ENCODE data around the gene IQSEC1.

IQSEC1 gene

DNA sequence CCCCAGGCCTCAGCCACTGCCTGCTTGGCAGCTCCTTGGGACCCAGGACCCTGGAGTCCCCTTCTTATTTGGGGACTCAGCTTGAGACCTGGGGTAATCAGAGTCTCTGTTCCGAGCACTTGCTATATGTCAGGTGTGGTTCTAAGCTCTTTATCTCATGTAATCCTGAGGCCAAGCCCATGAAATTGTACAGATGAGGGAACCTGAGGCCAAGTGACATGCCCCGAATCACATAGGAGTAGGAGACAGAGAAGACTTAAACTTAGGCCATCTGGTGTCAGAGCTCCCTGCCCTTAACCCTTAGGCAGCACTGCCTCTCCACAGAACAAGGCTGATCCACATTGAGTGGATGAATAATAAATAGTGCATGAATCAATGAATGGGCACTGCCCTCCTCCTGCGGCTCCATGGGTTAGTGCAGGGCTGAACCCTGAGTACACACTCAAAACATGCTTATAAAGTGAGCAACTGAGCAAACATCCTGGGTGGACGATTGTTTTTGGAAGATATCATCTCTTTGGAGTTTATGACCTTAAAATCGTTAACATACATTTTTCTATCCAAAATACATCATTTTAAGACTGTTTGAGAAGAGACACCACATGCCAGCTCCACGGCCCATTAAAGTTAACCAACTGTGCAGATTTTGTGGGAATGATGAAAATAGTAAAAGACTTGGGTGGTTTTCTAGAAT is 33.2 kb upstream of the IQSEC1 start:
- TF ChIP-seq, protein P1, sequence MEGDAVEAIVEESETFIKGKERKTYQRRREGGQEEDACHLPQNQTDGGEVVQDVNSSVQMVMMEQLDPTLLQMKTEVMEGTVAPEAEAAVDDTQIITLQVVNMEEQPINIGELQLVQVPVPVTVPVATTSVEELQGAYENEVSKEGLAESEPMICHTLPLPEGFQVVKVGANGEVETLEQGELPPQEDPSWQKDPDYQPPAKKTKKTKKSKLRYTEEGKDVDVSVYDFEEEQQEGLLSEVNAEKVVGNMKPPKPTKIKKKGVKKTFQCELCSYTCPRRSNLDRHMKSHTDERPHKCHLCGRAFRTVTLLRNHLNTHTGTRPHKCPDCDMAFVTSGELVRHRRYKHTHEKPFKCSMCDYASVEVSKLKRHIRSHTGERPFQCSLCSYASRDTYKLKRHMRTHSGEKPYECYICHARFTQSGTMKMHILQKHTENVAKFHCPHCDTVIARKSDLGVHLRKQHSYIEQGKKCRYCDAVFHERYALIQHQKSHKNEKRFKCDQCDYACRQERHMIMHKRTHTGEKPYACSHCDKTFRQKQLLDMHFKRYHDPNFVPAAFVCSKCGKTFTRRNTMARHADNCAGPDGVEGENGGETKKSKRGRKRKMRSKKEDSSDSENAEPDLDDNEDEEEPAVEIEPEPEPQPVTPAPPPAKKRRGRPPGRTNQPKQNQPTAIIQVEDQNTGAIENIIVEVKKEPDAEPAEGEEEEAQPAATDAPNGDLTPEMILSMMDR (IDR thresholded peaks at IDR 0.05; ENCODE audit: low read depth, low read length): no peak
- DNase-seq (ENCODE audit: low read depth in 2 of 2): no peak
- no peak overlapping the region for H3K4me3 ChIP-seq (replicated peaks in 1 of 2; ENCODE audit: low read depth in 2 of 2, low read length in 2 of 2)

DNA sequence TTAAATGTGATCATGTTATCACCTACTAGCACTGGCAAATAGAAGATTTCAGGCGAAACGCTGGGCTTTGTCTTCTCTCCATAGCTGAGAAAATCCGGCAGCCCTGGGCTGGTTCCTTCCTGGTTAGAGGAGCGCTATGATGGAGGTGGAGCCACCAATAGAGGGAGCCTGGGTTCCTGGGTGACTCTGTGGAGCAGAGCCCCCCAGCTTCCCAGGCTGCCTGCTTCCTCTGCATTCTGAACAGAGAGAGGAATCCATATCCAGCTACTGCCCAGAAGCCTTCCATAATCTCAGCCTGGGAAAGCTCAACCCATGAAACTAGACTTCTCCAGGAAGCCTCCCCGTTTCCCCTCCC is 32.6 kb upstream of the IQSEC1 start:
- DNase-seq (ENCODE audit: low read depth in 2 of 2): no peak
- TF ChIP-seq, protein P1 (IDR thresholded peaks at IDR 0.05; ENCODE audit: low read depth, low read length): no peak
- no peak overlapping the region for H3K4me3 ChIP-seq (replicated peaks in 1 of 2; ENCODE audit: low read depth in 2 of 2, low read length in 2 of 2)

DNA sequence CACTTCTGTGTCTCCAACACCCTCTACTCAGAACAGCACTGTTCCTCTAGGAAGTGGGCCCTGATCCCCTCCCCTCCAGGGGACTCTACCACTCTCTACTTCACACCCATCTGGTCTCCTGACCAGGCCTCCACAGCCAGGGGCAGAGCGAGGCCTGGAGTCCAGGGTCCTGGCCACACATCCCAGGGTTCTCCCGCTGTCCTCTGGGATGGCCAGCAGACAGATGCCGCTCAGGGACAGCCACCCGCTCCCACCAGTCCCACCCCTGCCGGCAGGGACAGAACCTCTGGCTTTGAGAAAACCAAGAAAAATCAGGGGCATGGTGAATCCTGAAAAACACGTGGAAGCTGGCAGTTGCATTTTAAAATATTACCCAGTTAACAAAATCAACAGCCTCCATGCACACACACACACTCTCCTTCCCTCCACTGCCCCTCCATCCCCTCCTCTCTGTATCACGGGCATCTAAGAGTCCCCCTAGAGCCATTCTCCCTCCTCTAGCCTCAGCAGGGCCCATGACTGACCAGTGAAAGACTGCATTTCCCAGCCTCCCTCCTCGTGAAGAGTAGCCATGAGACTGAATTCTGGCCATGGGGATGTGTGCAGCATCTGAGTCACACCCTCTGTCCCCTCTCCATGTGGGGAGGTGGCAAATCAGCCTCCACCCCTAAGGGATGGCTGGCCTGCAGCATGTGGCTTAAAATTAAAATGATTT is 32.1 kb upstream of the IQSEC1 start:
- no peak for DNase-seq (ENCODE audit: low read depth in 2 of 2)
- no peak overlapping the region for H3K4me3 ChIP-seq (replicated peaks in 1 of 2; ENCODE audit: low read depth in 2 of 2, low read length in 2 of 2)
- TF ChIP-seq, protein P1 (IDR thresholded peaks at IDR 0.05; ENCODE audit: low read depth, low read length): no peak

DNA sequence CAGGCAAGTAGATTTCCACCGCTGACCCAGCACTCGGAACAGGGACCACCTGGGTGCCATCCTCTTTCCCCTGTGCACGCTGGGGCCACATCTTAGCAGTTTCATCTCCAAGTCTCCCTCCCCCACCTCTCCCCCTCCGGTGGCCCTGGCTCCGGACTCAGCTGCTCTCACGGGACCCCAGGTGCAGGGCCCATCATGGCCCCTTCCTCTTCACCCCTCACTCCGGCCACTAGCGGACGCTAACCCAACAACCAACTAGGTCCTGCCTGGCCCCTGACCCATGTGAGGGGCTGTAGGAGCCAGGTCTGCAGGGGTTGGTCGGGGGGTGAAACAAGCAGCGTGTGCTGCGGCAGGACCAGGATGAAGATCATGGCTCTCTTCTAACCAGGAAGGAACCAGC is 31.3 kb upstream of the IQSEC1 start:
- DNase-seq (ENCODE audit: low read depth in 2 of 2): no peak
- H3K4me3 ChIP-seq (replicated peaks in 1 of 2; ENCODE audit: low read depth in 2 of 2, low read length in 2 of 2): no peak overlapping the region
- TF ChIP-seq, protein P1 (IDR thresholded peaks at IDR 0.05; ENCODE audit: low read depth, low read length): no peak

DNA sequence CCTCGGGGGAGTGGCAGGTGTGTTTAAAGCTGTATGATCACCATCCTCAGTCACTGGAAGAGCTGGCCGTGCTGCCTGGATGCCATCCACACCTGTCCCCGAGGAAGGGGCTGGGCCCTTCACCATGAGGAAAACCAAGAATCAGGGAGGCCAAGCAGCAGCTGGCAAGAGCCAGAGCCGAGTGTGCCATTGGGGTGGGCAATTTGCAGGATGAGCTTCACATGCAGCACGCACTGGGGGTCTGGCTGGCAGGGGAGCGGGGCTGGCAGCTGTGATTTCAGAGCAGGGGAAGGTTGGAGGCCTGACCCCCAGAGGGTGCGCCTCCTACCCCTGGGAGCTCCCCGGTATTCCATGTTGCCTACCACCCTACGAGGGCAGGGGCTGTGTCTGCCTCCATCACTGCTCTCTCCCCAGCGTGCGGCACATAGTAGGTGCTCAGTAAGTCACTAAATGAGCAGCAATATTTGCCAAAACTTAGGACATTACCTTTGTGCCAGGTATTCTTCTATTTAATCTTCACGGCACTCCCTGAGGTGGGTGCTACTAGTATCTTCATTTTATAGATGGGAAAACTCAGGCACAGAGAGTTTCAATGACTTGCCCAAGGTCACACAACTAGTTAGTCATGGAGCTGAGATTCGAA is 30.3 kb upstream of the IQSEC1 start:
- TF ChIP-seq, protein P1 (IDR thresholded peaks at IDR 0.05; ENCODE audit: low read depth, low read length): no peak
- DNase-seq (ENCODE audit: low read depth in 2 of 2): no peak
- H3K4me3 ChIP-seq (replicated peaks in 1 of 2; ENCODE audit: low read depth in 2 of 2, low read length in 2 of 2): no peak overlapping the region

DNA sequence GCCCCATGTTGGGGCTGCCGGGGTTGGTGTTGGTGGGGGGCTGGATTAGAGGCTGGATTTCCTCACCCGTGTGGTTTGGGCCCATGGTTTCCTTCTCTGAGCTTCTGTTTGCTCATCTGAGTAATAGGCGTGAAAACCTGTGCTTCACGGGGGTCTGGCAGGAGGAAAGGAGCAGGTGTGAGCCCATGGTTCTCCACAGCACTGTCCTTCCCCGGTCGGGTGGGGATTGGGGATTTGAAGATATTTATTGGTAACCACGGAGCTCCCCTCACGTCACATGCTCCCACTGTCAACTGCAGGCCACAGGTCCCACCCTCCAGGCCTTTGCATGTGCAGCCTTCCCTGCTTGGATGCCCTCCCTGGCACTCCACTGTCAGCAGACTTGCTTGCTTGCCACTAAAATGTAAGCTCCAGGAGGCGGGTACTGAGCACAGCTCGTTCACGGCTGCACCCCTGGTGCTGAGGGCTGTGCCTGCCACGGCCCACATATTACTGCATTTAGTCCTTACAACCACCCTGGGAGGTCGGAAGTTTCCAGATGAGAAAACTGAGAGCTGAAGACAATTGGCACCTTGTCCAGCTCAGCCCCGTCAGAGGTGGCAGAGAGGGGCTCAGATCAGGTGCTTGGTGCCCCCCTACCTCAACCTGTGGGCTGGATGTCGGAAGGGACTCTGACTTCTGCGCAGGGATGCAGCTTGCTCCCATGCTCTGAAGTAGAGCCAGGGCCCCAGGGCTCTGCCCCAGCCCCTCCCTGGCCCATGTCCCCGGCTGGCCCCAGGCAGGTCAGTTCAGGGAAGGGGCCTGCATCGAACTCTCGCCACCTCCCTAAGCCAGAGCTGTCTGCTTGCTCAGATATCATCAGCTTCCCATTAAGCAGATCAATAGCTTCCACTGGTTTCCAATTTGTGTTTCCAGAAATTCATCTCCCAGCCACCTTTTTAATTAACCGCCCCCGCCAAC is 29.4 kb upstream of the IQSEC1 start:
- TF ChIP-seq, protein P1 (IDR thresholded peaks at IDR 0.05; ENCODE audit: low read depth, low read length): no peak

More for the DNA sequence above, 29.4 kb upstream of the IQSEC1 start:
- H3K4me3 ChIP-seq (replicated peaks in 1 of 2; ENCODE audit: low read depth in 2 of 2, low read length in 2 of 2): no peak overlapping the region
- DNase-seq (ENCODE audit: low read depth in 2 of 2): no peak

Measured in cardiac fibroblast (primary cell).